ENCODE results near the gene SAMD4B. TPM values are rescaled to one million over a fixed set of nuclear protein-coding genes. Genes with fewer than 3 reads are reported as not detected.

Gene SAMD4B
- total and polyA plus RNA-seq, 9 of the 15 experiments (the other 6 are each of a cell fraction or from before 2014, with no cell fraction given) = 3.4 to 90.5 (median 38.0) TPM

DNA sequence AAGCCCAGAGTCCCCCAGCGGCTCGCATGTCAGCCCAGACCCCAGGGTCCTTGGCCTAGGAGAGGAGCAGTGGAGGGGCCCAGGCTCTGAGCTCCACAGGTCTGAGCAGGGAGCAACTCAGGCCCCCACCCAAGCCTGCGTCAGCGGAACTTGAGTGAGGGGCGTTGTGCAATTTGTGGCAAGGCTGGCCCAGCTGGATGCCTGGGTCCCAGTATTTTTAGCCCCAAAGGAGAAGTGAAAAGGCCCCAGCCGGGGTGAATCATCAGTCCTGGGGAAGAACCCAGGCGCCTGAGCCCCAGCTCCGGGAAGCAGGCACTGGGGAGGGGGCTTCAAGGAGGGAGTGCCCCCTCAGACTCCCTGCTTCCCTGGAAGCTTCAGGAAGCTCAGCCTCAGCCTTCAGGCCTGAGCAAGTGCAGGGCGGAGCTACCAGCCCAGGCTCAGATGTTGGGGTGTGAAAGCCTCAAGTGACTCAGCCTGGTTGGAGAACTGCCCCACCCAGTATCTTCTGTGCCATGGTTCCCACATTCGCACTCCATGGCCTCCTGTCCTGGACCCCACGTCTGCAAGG lies 56.2 kb downstream of the SAMD4B start:
- 63% methylated on average over 11 of the region's 11 CpGs for WGBS (ENCODE audit: insufficient coverage, low coverage, missing lambda C conversion rate)
- Histone ChIP-seq H3K27me3 (ENCODE audit: control insufficient read depth in 2 of 2, insufficient read depth in 2 of 2, low read length in 2 of 2) (no peaks in the 10 kb centered on the region), H3K4me1 (replicated peaks in 1 of 2; ENCODE audit: control insufficient read depth in 2 of 2, insufficient read depth in 2 of 2, low read length in 2 of 2) (peaks cover 41 to 49% of the 10 kb centered on the region in 2 experiments), H3K4me3 (no peak overlapping the region), H3K9me1 (ENCODE audit: control insufficient read depth, insufficient read depth, low read length) (peaks cover 3% of the 10 kb centered on the region), H3K79me2 (ENCODE audit: control insufficient read depth, insufficient read depth, low read length) (peaks cover 5% of the 10 kb centered on the region; the same call in 2 of the 3 replicates), H4K20me1 (replicated peaks; ENCODE audit: control insufficient read depth, insufficient read depth, low read length) (no peaks in the 10 kb centered on the region), H2AFZ (ENCODE audit: low read depth, low read length) (no peak overlapping the region), H3K4me2 (ENCODE audit: insufficient read depth, low read length) (peak overlapping the region; percentile 52; the same call in 1 of the 2 replicates), H3K27ac (ENCODE audit: extremely low read depth, low read depth, low read length) (peak overlapping the region; percentile 68), H3K9ac (ENCODE audit: insufficient read depth in 1 of 2, low read depth in 2 of 2, low read length in 2 of 2) (peak overlapping the region; percentile 33 to 74; a peak in 3 of 4 replicates), H3K36me3 (ENCODE audit: control insufficient read depth, insufficient read depth, low read length) (peaks cover 24% of the 10 kb centered on the region; the same call in 2 of the 3 replicates), H3K9me3 (replicated peaks; ENCODE audit: control insufficient read depth, insufficient read depth, low read depth, low read length) (no peaks in the 10 kb centered on the region)
- BruUV-seq (replicated peaks) = TSS peak; percentile 8
- intact Hi-C loops (cut with micrococcal nuclease) = no loop called here
- ChIA-PET POLR2A (interaction anchor here (0.5 to 1.8 kb wide), 16 partner anchors 8 to 532 kb away, joined by 3 to 12 read pairs (median 4); partner anchors contain the start of genes RPS16, SAMD4B, SUPT5H and TIMM50), CTCF (ENCODE audit: low intra/inter-chr PET ratio) (interaction anchor here (4.4 kb wide), 1 partner anchor 13 kb away, joined by 74 read pairs; the partner anchor contains the start of gene PLEKHG2)
- FAIRE-seq = peak; percentile 80
- peak in 2 of 4 experiments; percentile 60 to 77 for DNase-seq (ENCODE audit: extremely low read depth in 1 of 4, low spot score in 3 of 4)
- ATAC-seq = peak; percentile 48
- in situ Hi-C loops (cut with MboI) = no loop called here
- TF ChIP-seq U2AF1 (optimal IDR thresholded peaks at IDR 0.05; ENCODE audit: low read depth, low read length) (no peak), FOXA3 (CRISPR knock-in tag; conservative IDR thresholded peaks at IDR 0.05 in 1 of 2, IDR thresholded peaks at IDR 0.05 in 1 of 2) (no peak), SAP30 (IDR thresholded peaks at IDR 0.05; ENCODE audit: borderline replicate concordance, insufficient read depth, low read depth, low read length, poor library complexity, severe bottlenecking) (no peak), YY1 (IDR thresholded peaks at IDR 0.05; ENCODE audit: borderline replicate concordance in 1 of 3, control insufficient read depth in 1 of 3, extremely low read depth in 1 of 3, insufficient read depth in 3 of 3, insufficient read length in 1 of 3, insufficient replicate concordance in 2 of 3, low read depth in 1 of 3, low read length in 2 of 3) (peak in 1 of 3 experiments; percentile 21), RCOR1 (IDR thresholded peaks at IDR 0.05; ENCODE audit: borderline replicate concordance in 1 of 2, low read depth in 2 of 2, low read length in 2 of 2) (0 out of 4 replicates have a peak, but pooled peaks of 1 of the 2 experiments have one; percentile 13), ADNP (tag; IDR thresholded peaks at IDR 0.05) (no peak), HNRNPL (IDR thresholded peaks at IDR 0.05; ENCODE audit: low read depth, low read length) (no peak), NRF1 (conservative IDR thresholded peaks at IDR 0.05 in 1 of 2, IDR thresholded peaks at IDR 0.05 in 1 of 2) (peak; percentile 58 to 68), FOSL1 (tag; conservative IDR thresholded peaks at IDR 0.05) (peak; percentile 63), PML (IDR thresholded peaks at IDR 0.05; ENCODE audit: low read length) (no peak), HNRNPUL1 (IDR thresholded peaks at IDR 0.05; ENCODE audit: low read length) (no peak), RFX7 (CRISPR knock-in tag; IDR thresholded peaks at IDR 0.05) (no peak), SMAD3 (CRISPR knock-in tag; conservative IDR thresholded peaks at IDR 0.05) (no peak)
- TF ChIP-seq, protein P1, sequence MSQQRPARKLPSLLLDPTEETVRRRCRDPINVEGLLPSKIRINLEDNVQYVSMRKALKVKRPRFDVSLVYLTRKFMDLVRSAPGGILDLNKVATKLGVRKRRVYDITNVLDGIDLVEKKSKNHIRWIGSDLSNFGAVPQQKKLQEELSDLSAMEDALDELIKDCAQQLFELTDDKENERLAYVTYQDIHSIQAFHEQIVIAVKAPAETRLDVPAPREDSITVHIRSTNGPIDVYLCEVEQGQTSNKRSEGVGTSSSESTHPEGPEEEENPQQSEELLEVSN (IDR thresholded peaks at IDR 0.05; ENCODE audit: borderline replicate concordance in 1 of 2, extremely low read depth in 1 of 2, insufficient read depth in 1 of 2, insufficient read length in 1 of 2, low read depth in 1 of 2, low read length in 1 of 2, poor library complexity in 1 of 2, severe bottlenecking in 1 of 2) = peak in 1 of 2 experiments; percentile 31
- TF ChIP-seq, protein P2, sequence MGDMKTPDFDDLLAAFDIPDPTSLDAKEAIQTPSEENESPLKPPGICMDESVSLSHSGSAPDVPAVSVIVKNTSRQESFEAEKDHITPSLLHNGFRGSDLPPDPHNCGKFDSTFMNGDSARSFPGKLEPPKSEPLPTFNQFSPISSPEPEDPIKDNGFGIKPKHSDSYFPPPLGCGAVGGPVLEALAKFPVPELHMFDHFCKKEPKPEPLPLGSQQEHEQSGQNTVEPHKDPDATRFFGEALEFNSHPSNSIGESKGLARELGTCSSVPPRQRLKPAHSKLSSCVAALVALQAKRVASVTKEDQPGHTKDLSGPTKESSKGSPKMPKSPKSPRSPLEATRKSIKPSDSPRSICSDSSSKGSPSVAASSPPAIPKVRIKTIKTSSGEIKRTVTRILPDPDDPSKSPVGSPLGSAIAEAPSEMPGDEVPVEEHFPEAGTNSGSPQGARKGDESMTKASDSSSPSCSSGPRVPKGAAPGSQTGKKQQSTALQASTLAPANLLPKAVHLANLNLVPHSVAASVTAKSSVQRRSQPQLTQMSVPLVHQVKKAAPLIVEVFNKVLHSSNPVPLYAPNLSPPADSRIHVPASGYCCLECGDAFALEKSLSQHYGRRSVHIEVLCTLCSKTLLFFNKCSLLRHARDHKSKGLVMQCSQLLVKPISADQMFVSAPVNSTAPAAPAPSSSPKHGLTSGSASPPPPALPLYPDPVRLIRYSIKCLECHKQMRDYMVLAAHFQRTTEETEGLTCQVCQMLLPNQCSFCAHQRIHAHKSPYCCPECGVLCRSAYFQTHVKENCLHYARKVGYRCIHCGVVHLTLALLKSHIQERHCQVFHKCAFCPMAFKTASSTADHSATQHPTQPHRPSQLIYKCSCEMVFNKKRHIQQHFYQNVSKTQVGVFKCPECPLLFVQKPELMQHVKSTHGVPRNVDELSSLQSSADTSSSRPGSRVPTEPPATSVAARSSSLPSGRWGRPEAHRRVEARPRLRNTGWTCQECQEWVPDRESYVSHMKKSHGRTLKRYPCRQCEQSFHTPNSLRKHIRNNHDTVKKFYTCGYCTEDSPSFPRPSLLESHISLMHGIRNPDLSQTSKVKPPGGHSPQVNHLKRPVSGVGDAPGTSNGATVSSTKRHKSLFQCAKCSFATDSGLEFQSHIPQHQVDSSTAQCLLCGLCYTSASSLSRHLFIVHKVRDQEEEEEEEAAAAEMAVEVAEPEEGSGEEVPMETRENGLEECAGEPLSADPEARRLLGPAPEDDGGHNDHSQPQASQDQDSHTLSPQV (IDR thresholded peaks at IDR 0.05) = peak; percentile 64

Data from K562 (cell line).